Limb (tissue), 2 donors: ENCODE data around the gene PROC.
"Not testable (repeated sequence)": the region's sequence is repeated elsewhere in the genome, so short reads cannot be mapped to it uniquely, and the experiment has no call there.

Source experiments
- DNase-seq, 2 donors: peaks; one replicate each; pipeline ENCODE4 v3.0.0-alpha.2; 2016; ENCODE audit errors: extremely low spot score in 2 of 2

The PROC gene

DNA sequence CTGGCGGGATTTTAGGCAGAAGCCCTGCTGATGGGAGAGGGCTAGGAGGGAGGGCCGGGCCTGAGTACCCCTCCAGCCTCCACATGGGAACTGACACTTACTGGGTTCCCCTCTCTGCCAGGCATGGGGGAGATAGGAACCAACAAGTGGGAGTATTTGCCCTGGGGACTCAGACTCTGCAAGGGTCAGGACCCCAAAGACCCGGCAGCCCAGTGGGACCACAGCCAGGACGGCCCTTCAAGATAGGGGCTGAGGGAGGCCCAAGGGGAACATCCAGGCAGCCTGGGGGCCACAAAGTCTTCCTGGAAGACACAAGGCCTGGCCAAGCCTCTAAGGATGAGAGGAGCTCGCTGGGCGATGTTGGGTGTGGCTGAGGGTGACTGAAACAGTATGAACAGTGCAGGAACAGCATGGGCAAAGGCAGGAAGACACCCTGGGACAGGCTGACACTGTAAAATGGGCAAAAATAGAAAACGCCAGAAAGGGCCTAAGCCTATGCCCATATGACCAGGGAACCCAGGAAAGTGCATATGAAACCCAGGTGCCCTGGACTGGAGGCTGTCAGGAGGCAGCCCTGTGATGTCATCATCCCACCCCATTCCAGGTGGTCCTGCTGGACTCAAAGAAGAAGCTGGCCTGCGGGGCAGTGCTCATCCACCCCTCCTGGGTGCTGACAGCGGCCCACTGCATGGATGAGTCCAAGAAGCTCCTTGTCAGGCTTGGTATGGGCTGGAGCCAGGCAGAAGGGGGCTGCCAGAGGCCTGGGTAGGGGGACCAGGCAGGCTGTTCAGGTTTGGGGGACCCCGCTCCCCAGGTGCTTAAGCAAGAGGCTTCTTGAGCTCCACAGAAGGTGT lies 8.5 kb downstream of the PROC start:
- DNase-seq = no peak

DNA sequence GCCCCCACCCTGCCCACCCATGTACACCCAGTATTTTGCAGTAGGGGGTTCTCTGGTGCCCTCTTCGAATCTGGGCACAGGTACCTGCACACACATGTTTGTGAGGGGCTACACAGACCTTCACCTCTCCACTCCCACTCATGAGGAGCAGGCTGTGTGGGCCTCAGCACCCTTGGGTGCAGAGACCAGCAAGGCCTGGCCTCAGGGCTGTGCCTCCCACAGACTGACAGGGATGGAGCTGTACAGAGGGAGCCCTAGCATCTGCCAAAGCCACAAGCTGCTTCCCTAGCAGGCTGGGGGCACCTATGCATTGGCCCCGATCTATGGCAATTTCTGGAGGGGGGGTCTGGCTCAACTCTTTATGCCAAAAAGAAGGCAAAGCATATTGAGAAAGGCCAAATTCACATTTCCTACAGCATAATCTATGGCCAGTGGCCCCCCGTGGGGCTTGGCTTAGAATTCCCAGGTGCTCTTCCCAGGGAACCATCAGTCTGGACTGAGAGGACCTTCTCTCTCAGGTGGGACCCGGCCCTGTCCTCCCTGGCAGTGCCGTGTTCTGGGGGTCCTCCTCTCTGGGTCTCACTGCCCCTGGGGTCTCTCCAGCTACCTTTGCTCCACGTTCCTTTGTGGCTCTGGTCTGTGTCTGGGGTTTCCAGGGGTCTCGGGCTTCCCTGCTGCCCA lies 9.3 kb downstream of the PROC start:
- no peak for DNase-seq

DNA sequence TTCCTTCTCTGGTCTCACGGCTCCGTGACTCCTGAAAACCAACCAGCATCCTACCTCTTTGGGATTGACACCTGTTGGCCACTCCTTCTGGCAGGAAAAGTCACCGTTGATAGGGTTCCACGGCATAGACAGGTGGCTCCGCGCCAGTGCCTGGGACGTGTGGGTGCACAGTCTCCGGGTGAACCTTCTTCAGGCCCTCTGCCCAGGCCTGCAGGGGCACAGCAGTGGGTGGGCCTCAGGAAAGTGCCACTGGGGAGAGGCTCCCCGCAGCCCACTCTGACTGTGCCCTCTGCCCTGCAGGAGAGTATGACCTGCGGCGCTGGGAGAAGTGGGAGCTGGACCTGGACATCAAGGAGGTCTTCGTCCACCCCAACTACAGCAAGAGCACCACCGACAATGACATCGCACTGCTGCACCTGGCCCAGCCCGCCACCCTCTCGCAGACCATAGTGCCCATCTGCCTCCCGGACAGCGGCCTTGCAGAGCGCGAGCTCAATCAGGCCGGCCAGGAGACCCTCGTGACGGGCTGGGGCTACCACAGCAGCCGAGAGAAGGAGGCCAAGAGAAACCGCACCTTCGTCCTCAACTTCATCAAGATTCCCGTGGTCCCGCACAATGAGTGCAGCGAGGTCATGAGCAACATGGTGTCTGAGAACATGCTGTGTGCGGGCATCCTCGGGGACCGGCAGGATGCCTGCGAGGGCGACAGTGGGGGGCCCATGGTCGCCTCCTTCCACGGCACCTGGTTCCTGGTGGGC lies 10.0 kb downstream of the PROC start:
- no peak for DNase-seq

- DNase-seq = no peak
Observed at GRCh38 chr2:127428815-127429109, 10.5 kb downstream of the PROC start.

GRCh38 chr2:127429291-127429690 lies 11.1 kb downstream of the PROC start:
- no peak for DNase-seq

- DNase-seq = no peak
Observed at GRCh38 chr2:127429844-127430425, 11.7 kb downstream of the PROC start.

DNA sequence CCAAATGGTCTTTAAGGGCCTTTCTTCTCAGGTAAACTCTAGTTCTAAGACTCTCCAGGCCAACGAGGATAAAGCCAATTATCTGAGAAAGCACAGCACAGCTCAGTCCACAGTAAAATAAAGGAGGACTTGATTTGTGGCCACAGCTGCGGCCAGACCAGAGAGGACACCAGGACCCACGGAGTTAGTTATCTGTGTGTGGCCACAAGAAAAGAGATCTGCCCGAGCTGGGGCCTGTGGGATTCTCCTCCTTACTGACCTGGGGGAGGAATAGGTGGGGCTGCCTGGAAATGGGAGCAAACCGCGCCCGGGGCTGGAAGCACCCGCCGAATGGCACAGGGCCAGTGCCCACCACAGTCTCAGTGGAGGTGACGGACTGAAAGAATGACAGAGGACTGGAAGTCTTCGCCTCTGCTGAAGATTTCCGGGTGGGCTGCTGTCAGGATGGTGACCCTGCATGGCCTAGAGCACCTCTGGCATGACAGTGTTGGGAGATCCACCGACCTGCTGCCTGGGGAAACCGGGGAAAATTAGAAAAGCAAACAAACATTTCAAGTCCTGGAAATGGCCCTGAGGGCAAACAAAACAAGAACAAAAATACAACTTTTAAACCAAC lies 13.3 kb downstream of the PROC start:
- DNase-seq = no peak

DNA sequence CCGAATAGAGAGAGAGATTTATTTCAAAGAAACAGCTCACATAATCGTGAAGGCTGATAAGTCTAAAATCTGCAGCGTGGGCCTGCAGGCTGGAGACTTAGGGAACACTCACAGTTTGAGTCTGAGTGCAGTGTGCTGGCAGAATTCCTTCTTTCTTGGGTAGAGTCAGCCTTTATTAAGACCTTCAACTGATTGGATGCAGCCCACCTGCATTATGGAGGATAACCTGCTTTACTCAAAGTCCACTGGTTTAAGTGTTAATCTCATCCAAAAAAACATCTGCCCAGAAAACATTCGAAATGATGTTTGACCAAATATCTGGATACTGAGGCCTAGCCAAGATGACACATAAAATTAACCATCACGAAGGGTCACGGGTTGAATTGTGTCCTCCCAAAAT lies 16.3 kb downstream of the PROC start:
- DNase-seq = no peak

DNA sequence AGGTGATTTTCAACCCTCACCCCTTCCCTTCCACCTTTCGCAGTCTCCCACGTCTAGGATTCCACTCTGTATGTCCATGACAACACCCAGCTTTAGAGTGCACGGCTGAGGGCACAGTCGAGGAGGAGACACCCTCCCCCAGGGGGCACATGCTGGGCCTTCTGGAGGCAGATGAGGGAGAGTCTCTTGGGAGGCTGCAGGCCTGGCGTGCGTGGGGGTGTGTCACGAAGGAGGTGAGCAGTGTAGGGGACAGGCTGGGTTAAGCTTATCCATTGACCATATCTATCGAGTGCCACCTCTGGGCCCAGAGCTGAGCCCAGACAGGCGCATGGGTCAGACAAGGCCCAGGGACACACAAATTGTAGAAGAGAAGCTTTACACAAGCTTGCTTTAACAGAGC lies 18.8 kb downstream of the PROC start:
- DNase-seq = no peak

DNA sequence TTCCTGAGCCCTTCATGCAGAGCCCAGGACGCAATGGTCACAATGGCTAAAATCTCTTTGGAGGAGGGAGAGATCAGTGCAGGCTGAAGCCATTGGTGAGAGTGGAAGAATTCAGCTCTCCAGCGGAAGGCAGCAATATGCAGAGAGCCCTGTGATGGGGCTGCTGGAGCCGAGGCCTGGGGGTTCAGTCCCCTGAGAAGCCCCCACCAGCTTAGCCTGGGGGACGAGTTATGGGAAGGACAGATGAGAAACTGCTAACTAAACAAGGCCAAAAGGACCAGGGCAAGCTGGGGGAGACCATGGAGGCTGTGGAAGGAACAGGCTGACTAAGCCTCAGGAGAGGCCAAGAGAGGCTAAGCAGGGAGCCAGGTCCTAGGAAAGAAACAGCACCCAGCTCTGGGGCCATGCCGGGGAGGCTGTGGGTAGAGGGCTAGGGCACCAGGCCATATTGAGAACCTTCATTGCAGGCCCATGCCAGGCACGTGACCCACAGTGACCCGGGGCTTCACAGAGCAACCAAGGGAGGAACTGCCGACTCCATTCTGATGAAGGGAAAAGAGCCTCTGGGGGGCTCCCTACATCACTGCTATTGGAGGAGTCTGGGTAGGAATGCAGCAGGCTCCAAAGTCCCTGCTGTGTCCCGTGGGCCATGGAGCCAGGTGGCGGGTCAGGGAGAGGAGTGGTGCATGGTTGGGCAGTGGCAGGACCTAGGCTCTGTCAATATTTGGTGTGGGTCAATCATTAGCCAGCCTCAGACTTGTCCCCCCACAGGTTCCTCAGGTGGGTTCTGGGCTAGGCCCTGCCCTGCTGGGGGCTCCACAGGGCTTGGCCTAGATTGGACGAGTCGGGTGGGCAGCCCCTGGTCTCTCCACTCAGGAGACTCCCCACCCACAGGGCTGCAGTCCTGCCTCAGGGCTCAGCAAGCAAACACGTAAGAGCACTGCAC lies 19.8 kb downstream of the PROC start:
- no peak for DNase-seq

GRCh38 chr2:127439343-127439742 lies 21.1 kb downstream of the PROC start:
- DNase-seq = no peak

- DNase-seq = no peak
Observed at GRCh38 chr2:127448526-127448925, 30.3 kb downstream of the PROC start.

GRCh38 chr2:127449414-127449813 lies 31.2 kb downstream of the PROC start:
- DNase-seq = no peak

- DNase-seq = no peak
Observed at GRCh38 chr2:127449898-127450297, 31.7 kb downstream of the PROC start.

DNA sequence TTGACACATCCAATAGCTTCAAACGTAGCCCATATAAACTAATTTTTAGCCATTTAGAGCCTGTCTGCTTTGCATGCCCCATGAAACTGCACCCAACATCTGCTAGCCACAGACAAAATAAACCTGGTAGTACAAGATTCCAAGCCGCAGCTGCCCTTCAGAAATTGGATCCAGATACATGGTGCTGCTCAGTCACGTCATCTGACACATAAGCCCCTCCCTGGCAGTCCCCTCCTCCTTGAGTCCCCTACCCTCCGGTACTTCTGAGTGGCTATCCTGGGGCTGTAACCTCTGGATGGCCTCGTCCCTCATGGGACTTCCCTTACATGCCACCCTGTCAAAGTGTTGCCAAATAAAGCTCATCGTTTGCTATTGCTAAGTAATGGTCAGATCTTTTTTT lies 33.8 kb downstream of the PROC start:
- peak in 1 of 2 donors; percentile 18 for DNase-seq

GRCh38 chr2:127452423-127452822 lies 34.2 kb downstream of the PROC start:
- DNase-seq = not testable (repeated sequence)

DNA sequence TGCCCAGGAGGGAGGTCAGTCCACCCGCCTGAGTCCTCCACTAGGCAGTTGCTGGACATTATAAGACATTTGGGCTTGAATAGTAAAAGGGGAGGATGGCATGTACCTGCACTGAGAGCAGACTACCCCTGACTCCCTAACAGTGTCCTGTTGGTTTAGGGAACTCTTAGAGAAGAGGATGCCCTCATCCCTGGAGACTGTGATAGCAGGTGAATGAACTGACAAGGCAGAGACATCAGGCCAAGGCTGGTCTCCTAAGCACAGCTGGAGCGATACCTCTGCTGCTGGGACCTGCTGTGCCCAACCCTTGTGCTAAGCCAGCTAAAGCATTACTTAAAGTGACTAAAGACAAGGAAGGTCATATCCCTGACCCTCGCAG lies 34.8 kb downstream of the PROC start:
- no peak for DNase-seq

DNA sequence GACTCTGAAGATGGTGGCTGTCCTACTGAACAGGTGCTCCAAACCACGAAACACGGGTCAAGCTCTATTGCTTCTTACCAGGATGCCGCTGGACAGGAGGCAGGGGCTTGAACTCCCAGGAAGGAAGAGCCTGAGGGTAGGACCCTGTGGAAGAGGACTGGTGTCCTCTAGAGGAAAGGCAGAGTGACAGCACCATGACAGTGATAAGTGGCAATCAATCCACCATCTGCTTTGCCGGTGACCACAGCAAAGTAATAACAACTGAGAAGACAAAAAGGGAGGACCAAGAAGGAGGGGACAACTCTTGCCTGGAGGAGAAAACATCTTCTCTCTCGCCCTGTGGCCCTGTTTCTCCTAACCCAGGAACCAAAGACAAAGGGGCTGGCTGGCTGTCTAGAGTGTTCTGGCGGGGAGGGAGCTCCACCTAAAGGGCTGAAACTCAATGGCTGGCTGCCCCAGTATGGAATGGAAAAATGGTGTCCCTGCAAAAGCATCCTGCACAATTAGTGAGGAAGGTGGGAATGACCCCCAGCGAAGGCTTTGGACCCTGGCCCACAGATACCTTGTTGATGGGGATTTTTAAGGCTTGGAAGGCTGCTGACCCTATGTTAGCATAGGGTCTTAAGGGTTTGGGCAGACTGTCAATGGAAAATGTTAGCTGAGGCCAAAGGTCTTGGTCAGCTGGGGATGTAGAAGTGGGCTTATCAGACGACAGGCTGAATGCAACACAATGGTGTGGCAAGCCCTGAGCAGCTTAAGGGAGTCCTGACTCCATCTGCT lies 35.4 kb downstream of the PROC start:
- no peak for DNase-seq

- no peak for DNase-seq
Observed at GRCh38 chr2:127454595-127455565, 36.7 kb downstream of the PROC start.
